Adrenal gland (tissue), 12 donors: ENCODE results near the gene FILIP1. TPM values are rescaled to one million over a fixed set of nuclear protein-coding genes. Genes with fewer than 3 reads are reported as not detected.

Source experiments
- DNase-seq, 7 donors: peaks; one replicate each; pipeline ENCODE4 v3.0.0-alpha.2; 2019 to 2020
- H3K27ac ChIP-seq, 5 donors: fragments of 200-600 bp; sonication (generic) in 4 of 5; 1 replicate in 3 of 5; 2 replicates in 2 of 5; pipeline versions ENCODE4 v1.5.1 to v1.8.0; 2016 to 2020; ENCODE audit warnings: mild to moderate bottlenecking in 1 of 5
- H3K27me3 ChIP-seq: fragments of 200-600 bp; 2 replicates; pipeline ENCODE4 v1.8.0; 2021
- H3K36me3 ChIP-seq, 2 donors: fragments of 200-600 bp; replicated peaks in 1 of 2; 1 replicate in 1 of 2; 2 replicates in 1 of 2; pipeline versions ENCODE4 v1.5.1 to v1.8.0; 2018 to 2022
- H3K4me1 ChIP-seq, 2 donors: fragments of 200-600 bp; replicated peaks in 1 of 2; 1 replicate in 1 of 2; 2 replicates in 1 of 2; pipeline versions ENCODE4 v1.5.1 to v1.8.0; 2018 to 2021
- H3K4me3 ChIP-seq, 4 donors: fragments of 200-600 bp; sonication (generic) in 3 of 4; one replicate each; pipeline ENCODE4 v1.5.1; 2016 to 2018
- H3K9me3 ChIP-seq, 3 donors: fragments of 200-600 bp; sonication (generic) in 1 of 3; replicated peaks in 1 of 3; 1 replicate in 2 of 3; 2 replicates in 1 of 3; pipeline versions ENCODE4 v1.5.1 to v1.8.0; 2016 to 2021
- CTCF ChIP-seq, 6 experiments: fragments of 450-650 bp in 4 of 6; fragments of 200-600 bp in 2 of 6; sonication (generic) in 1 of 6; IDR thresholded peaks; 1 replicate in 5 of 6; 2 replicates in 1 of 6; pipeline versions ENCODE4 v1.5.1 to v1.8.0; 2016 to 2021; ENCODE audit warnings: antibody characterized with exemption in 6 of 6, mild to moderate bottlenecking in 2 of 6, moderate library complexity in 1 of 6
- POLR2A ChIP-seq, 2 donors: fragments of 450-650 bp; IDR thresholded peaks; one replicate each; pipeline ENCODE4 v1.6.1; 2017; ENCODE audit warnings: antibody characterized with exemption in 2 of 2, mild to moderate bottlenecking in 2 of 2, moderate library complexity in 1 of 2
- WGBS, 4 donors: extraction: QIAGEN DNeasy Blood & Tissue Kit in 2 of 4; methylation state at CpG; one replicate each; pipeline versions ENCODE4 v1.1.5 to v1.1.7; 2013 to 2017; 5-methylcytosine and 5-hydroxymethylcytosine counted together
- intact Hi-C, 2 donors: fragments of 100-400 bp; cut with DNase I; formaldehyde crosslinking; loops; one replicate each; pipeline versions ENCODE4 v1.14.1 to v1.15.0; 2022 to 2023
- polyA plus RNA-seq, 3 donors: library from polyadenylated mRNA; stranded (reverse); fragments of 200-250 nt in 2 of 3; fragments of 350-450 nt in 1 of 3; fragmentation: Illumina TruSeq in 1 of 3; extraction: RNeasy Lipid Tissue Mini Kit (QIAGEN cat#74804) in 1 of 3; gene quantifications; one replicate each; pipeline ENCODE4 v1.2.3, GENCODE V29; 2013 to 2014
- total RNA-seq, 9 donors: library from RNA; depleted of rRNA in 4 of 9; stranded (reverse); fragments of >200 nt in 4 of 9; fragments of 120-200 nt in 1 of 9; fragmentation: NEBNext Ultra II Directional in 1 of 9; extraction: Animal tissue kit (Norgen Biotek cat#: 25700) in 1 of 9; gene quantifications; one replicate each; pipeline versions ENCODE4 v1.1.0 to v1.2.4, GENCODE V29; 2013 to 2023
- donor health status: healthy with polysubstance abuse.
- donor health status: Bipolar disorder and iron deficiency.
- donor health status: DM: yes; HTN: yes; CAD: no.
- donor health status: DM: no; HTN: no; CAD: no.
- donor health status: DM: no; HTN: no; CAD: no.
- donor health status: DM: yes; HTN: yes; CAD: no.

The FILIP1 gene
- total and polyA plus RNA-seq, 12 donors = 0.94 to 8.0 (median 2.3) TPM

- intact Hi-C loops = no loop called here
- no peaks in the 10 kb centered on the region for H3K36me3 ChIP-seq
- no peak for DNase-seq
- no peak overlapping the region for H3K27ac ChIP-seq
- no peaks in the 10 kb centered on the region for H3K27me3 ChIP-seq
- peaks cover 0 to 4% of the 10 kb centered on the region in 2 donors for H3K4me1 ChIP-seq
- WGBS, 4 donors = 68 to 89% (median 81%) methylated on average over 3 of the region's 3 CpGs
- no peak overlapping the region for H3K4me3 ChIP-seq
- H3K9me3 ChIP-seq = no peaks in the 10 kb centered on the region
- TF ChIP-seq POLR2A (IDR thresholded peaks at IDR 0.05) (no peak), CTCF (IDR thresholded peaks at IDR 0.05) (no peak)
Observed at GRCh38 chr6:75490706-75491105, 2.9 kb downstream of the FILIP1 start.

DNA sequence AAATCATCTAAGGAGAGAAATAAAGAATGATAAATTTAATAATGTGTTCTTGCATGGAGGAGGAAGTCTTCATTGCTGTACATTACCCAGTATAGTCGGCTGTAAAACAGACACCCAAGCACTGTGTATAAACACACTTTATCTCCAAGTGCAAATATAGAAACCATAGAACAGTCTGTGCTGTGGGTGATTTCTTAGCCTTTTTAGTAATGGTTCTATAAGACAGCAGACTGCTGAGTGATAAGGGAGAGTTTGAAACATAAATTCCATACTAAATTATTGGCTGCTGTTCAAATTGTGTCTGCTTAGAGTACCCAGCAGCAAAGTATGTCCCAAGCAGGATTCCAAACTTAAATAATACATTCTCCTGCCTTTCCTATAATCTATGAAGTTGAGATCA, 4.6 kb downstream of the FILIP1 start:
- 47 to 60% (median 55%) methylated on average over 1 of the region's 1 CpG for WGBS, 4 donors
- Histone ChIP-seq H3K4me1 (peaks cover 0 to 3% of the 10 kb centered on the region in 2 donors), H3K9me3 (no peaks in the 10 kb centered on the region), H3K4me3 (no peak overlapping the region), H3K27me3 (no peaks in the 10 kb centered on the region), H3K27ac (no peak overlapping the region), H3K36me3 (no peaks in the 10 kb centered on the region)
- DNase-seq = no peak
- intact Hi-C loops = no loop called here
- TF ChIP-seq POLR2A (IDR thresholded peaks at IDR 0.05) = no peak
- TF ChIP-seq CTCF (IDR thresholded peaks at IDR 0.05) = no peak

DNA sequence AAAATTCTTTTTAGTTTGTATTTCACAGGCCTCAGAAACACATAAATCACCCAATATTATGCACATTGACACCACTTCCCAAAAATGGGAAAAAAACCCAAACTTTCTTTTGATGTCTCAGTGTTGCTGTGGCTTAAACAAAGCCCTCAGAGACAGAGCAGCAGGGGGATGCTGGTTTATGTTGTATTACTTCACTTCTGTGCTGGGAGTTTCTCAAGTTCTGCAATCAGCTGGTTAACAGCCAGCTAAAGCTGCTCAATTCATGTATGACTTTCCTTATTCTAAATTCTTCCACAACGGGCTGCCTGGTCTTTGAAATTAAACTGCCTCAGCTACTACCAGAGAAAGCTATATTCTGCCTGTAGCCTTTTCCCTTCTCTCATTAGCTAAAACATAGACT, 5.6 kb downstream of the FILIP1 start:
- DNase-seq = no peak
- peaks cover 0 to 4% of the 10 kb centered on the region in 2 donors for H3K4me1 ChIP-seq
- no peak overlapping the region for H3K27ac ChIP-seq
- no peaks in the 10 kb centered on the region for H3K9me3 ChIP-seq
- WGBS, 4 donors = 56 to 62% (median 58%) methylated on average over 1 of the region's 1 CpG
- no peaks in the 10 kb centered on the region for H3K27me3 ChIP-seq
- TF ChIP-seq CTCF (IDR thresholded peaks at IDR 0.05) = no peak
- no peak for TF ChIP-seq POLR2A (IDR thresholded peaks at IDR 0.05)
- H3K36me3 ChIP-seq = no peaks in the 10 kb centered on the region
- H3K4me3 ChIP-seq = no peak overlapping the region
- intact Hi-C loops = no loop called here

- H3K9me3 ChIP-seq = no peaks in the 10 kb centered on the region
- 90 to 95% (median 93%) methylated on average over 6 of the region's 6 CpGs for WGBS, 4 donors
- intact Hi-C loops = no loop called here
- TF ChIP-seq POLR2A (IDR thresholded peaks at IDR 0.05) (no peak), CTCF (IDR thresholded peaks at IDR 0.05) (no peak)
- H3K27me3 ChIP-seq = no peaks in the 10 kb centered on the region
- no peaks in the 10 kb centered on the region for H3K36me3 ChIP-seq
- no peak overlapping the region for H3K27ac ChIP-seq
- no peak for DNase-seq
- no peak overlapping the region for H3K4me3 ChIP-seq
- peaks cover 0 to 4% of the 10 kb centered on the region in 2 donors for H3K4me1 ChIP-seq
Observed at GRCh38 chr6:75486850-75487518, 6.6 kb downstream of the FILIP1 start.
